MCF 10A (cell line): Measurements from ENCODE around the gene WASF3. TPM values are rescaled to one million over a fixed set of nuclear protein-coding genes. Genes with fewer than 3 reads are reported as not detected.

Experiments used
- BruUV-seq: library from RNA; stranded (reverse); fragments of 400-500 nt; replicated peaks from 2 replicates; lab custom pipeline; 2021; lab: Mats Ljungman, UMichigan
- CTCF ChIA-PET: fragments of 300-600 bp; sonication (Branson Sonifier 250); formaldehyde crosslinking; extraction: SDS; loops from one replicate; lab custom pipeline; 2021; ENCODE audit warnings: antibody characterized with exemption, inconsistent platforms; lab: Yijun Ruan, JAX
- POLR2A ChIA-PET: fragments of 300-600, 350-650 bp; sonication (Branson Sonifier 250); formaldehyde crosslinking; extraction: SDS; loops from one replicate; lab custom pipeline; 2020; ENCODE audit warnings: antibody characterized with exemption, inconsistent platforms; lab: Yijun Ruan, JAX
- DNase-seq: peaks from one replicate; pipeline ENCODE4 v3.0.0-alpha.2; 2018; ENCODE audit not compliant: unreplicated experiment
- H3K27ac Mint-ChIP-seq: one replicate; pipeline ENCODE4 v1.8.0; 2022; ENCODE audit warnings: mild to moderate bottlenecking, low read depth, mixed read lengths; ENCODE audit not compliant: unreplicated experiment
- H3K27me3 Mint-ChIP-seq: one replicate; pipeline ENCODE4 v1.8.0; 2022; ENCODE audit warnings: mixed read lengths; ENCODE audit not compliant: insufficient read depth, unreplicated experiment
- H3K36me3 Mint-ChIP-seq: one replicate; pipeline ENCODE4 v1.8.0; 2022; ENCODE audit warnings: mild to moderate bottlenecking, moderate library complexity, mixed read lengths; ENCODE audit not compliant: insufficient read depth, unreplicated experiment
- H3K4me1 Mint-ChIP-seq: one replicate; pipeline ENCODE4 v1.8.0; 2022; ENCODE audit warnings: mixed read lengths; ENCODE audit not compliant: insufficient read depth, unreplicated experiment
- H3K4me3 Mint-ChIP-seq: one replicate; pipeline ENCODE4 v1.8.0; 2022; ENCODE audit warnings: mild to moderate bottlenecking, moderate library complexity, mixed read lengths; ENCODE audit not compliant: unreplicated experiment
- H3K9me3 Mint-ChIP-seq: one replicate; pipeline ENCODE4 v1.8.0; 2022; ENCODE audit warnings: mixed read lengths; ENCODE audit not compliant: unreplicated experiment
- intact Hi-C: fragments of 100-400 bp; cut with micrococcal nuclease; formaldehyde crosslinking; loops from 2 replicates; pipeline ENCODE4 v1.14.1; 2022
- total RNA-seq: library from RNA; stranded (reverse); gene quantifications from 2 replicates; pipeline ENCODE4 v1.2.3, GENCODE V29; 2022
- TF ChIP-seq, protein P1 (sequence below): fragments of 200-600 bp; IDR thresholded peaks from one replicate; pipeline ENCODE4 v1.8.0; 2022; ENCODE audit warnings: antibody characterized with exemption, mild to moderate bottlenecking; ENCODE audit not compliant: unreplicated experiment

WASF3 gene
- total RNA-seq, 1 experiment from 2014 or later: 24.0 TPM

DNA sequence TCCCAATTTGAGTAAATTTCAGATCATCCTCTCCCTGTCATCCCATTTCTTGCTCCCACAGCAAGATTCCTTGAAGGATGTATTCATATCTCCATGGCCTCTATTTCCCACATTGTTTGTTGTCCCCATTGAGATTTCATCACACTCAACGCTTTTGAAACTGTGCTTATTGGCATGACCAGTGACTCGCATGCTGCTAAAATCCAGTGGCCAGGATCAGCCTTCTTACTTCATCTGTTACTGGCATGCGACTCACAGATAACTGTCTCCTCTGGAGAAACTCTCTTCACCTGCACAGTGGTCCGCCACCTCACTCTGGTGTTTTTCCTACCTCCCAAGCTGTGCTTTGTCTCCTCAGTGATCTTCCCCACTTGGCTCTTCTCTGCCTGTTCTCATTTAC is 95.8 kb downstream of the WASF3 start:
- Mint-ChIP-seq H3K36me3 (no peaks in the 10 kb centered on the region), H3K27me3 (no peaks in the 10 kb centered on the region), H3K27ac (no peak overlapping the region), H3K4me3 (no peak overlapping the region), H3K9me3 (peaks cover 19% of the 10 kb centered on the region), H3K4me1 (no peaks in the 10 kb centered on the region)
- POLR2A ChIA-PET: no interaction called here
- intact Hi-C loops: no loop called here
- TF ChIP-seq, protein P1, sequence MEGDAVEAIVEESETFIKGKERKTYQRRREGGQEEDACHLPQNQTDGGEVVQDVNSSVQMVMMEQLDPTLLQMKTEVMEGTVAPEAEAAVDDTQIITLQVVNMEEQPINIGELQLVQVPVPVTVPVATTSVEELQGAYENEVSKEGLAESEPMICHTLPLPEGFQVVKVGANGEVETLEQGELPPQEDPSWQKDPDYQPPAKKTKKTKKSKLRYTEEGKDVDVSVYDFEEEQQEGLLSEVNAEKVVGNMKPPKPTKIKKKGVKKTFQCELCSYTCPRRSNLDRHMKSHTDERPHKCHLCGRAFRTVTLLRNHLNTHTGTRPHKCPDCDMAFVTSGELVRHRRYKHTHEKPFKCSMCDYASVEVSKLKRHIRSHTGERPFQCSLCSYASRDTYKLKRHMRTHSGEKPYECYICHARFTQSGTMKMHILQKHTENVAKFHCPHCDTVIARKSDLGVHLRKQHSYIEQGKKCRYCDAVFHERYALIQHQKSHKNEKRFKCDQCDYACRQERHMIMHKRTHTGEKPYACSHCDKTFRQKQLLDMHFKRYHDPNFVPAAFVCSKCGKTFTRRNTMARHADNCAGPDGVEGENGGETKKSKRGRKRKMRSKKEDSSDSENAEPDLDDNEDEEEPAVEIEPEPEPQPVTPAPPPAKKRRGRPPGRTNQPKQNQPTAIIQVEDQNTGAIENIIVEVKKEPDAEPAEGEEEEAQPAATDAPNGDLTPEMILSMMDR: no peak
- CTCF ChIA-PET: interaction anchor here (0.5 kb wide), 1 partner anchor 419 kb away, joined by 5 read pairs; no protein-coding TSS in a partner anchor
- peak; percentile 28 for DNase-seq
- BruUV-seq: no TSS peak

DNA sequence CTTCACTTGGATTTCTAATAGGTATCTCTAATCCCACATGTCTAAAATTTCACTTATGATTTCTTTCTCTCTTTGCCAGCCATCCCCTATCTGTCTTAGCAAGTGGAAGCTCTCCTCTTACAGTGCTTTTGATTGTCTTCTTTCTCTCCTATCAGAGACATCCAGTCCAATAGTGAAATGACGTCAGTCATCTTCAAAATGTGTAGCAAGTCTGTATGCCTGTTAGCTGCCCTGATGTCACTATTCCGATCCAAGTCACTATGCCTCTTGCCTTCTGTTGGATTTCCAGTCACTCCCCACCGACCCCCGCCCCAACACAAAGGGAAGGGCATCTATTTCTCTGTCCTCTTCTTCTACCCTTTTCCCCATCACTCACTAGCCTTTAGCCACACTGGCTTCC is 96.4 kb downstream of the WASF3 start:
- BruUV-seq: no TSS peak
- Mint-ChIP-seq H3K27ac (no peak overlapping the region), H3K4me3 (no peak overlapping the region), H3K36me3 (no peaks in the 10 kb centered on the region), H3K9me3 (peaks cover 19% of the 10 kb centered on the region), H3K4me1 (no peaks in the 10 kb centered on the region), H3K27me3 (no peaks in the 10 kb centered on the region)
- intact Hi-C loops: no loop called here
- ChIA-PET POLR2A (no interaction called here), CTCF (interaction anchor here (0.5 kb wide), 1 partner anchor 420 kb away, joined by 5 read pairs; no protein-coding TSS in a partner anchor)
- TF ChIP-seq, protein P1: no peak
- DNase-seq: no peak

DNA sequence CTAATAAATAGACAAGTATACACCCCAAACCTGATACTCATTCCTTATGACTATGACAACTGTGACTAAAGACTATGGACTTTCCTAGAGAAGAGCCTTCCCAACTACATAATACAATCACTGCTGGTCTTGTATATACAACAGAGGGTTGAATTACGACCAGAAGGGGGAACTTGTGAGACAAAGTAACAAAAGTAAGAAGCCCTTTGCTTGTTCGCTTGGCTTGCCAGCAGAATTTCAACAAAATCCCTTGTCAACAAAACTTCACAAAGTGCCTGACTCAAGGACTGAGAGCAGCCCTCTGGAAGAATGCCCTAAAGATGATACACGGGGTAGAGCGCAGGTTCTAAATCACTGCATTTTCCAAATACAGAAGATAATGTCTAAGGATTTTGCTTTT is 99.4 kb downstream of the WASF3 start:
- H3K4me3 Mint-ChIP-seq: no peak overlapping the region
- H3K36me3 Mint-ChIP-seq: no peaks in the 10 kb centered on the region
- CTCF ChIA-PET: no interaction called here
- DNase-seq: peak; percentile 26
- no TSS peak for BruUV-seq
- H3K4me1 Mint-ChIP-seq: no peaks in the 10 kb centered on the region
- H3K9me3 Mint-ChIP-seq: peaks cover 1% of the 10 kb centered on the region
- intact Hi-C loops: no loop called here
- H3K27me3 Mint-ChIP-seq: no peaks in the 10 kb centered on the region
- TF ChIP-seq, protein P1: no peak
- no peak overlapping the region for H3K27ac Mint-ChIP-seq
- POLR2A ChIA-PET: no interaction called here

DNA sequence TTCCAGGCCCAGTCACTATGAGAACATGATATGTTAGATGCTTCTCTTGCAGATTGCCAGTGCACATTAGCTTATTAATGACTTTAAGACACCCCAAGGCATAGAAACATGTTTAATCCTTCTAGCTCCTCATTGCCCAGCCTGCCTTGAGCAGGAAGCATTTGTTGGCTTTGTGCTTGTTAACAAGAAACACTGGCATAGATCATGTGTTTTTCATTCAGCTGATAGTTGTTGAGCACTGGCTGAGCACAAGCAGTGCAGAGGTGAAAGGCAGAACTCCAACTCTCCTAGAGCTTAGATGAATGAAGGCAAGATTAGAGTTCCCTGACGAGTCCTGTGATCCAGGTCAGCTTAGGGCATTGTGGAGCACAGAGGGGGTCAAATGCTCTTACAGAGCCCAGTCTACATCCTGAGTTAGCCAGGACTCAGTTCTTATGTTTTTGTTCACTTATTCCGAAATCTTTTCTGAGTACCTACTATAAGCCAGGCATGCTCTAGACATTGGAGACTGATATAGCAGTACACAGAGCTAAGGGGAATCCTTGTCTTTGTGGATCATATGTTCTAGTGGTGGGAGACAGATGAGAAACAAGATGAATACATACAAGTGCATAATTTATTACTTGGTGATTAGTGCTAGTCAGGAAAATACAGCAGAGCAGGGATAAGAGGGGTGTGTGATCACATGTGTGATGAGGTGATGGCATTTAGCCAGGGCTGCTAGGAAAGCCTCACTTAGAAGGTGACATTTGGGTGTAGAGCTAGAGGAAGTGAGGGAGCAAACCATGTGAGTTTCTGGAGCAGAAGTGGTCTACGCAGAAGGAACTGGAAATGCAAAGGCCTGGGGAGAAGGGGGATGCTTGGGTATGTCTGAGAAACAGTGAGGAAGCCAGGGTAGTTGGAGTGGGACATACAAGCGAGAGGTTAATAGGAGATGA is 101.2 kb downstream of the WASF3 start:
- Mint-ChIP-seq H3K9me3 (no peaks in the 10 kb centered on the region), H3K27ac (no peak overlapping the region), H3K4me1 (peaks cover 11% of the 10 kb centered on the region), H3K36me3 (no peaks in the 10 kb centered on the region), H3K27me3 (no peaks in the 10 kb centered on the region), H3K4me3 (no peak overlapping the region)
- POLR2A ChIA-PET: no interaction called here
- CTCF ChIA-PET: interaction anchor here (0.6 to 1.6 kb wide), 4 partner anchors 11 to 272 kb away, joined by 3 to 4 read pairs (median 3); no protein-coding TSS in a partner anchor
- intact Hi-C loops: no loop called here
- no TSS peak for BruUV-seq
- DNase-seq: no peak
- TF ChIP-seq, protein P1: no peak
